ENCODE results near the gene HEPH.
"Not testable (repeated sequence)": the region's sequence is repeated elsewhere in the genome, so short reads cannot be mapped to it uniquely, and the experiment has no call there.

HEPH gene

GRCh38 chrX:66163849-66164411 is at the start of gene HEPH:
TSS of gene HEPH (plus strand) at chrX:66164247. CDS start at chrX:66170571, 6,324 bp downstream.
- Mint-ChIP-seq H3K4me3 (no peak within 1 kb of the TSS), H3K4me1 (no peaks in the 10 kb centered on the region), H3K9me3 (no peaks in the 10 kb centered on the region), H3K27ac (no peak within 1 kb of the TSS), H3K36me3 (no peaks in the 10 kb centered on the region)
- ATAC-seq (no peak), DNase-seq (ENCODE audit: low spot score in 2 of 2) (no peak)

GRCh38 chrX:66118722-66119121 is 45.3 kb upstream of the HEPH start:
- not testable (repeated sequence) for H3K4me3 Mint-ChIP-seq; H3K27ac Mint-ChIP-seq; H3K9me3 Mint-ChIP-seq; H3K4me1 Mint-ChIP-seq; H3K36me3 Mint-ChIP-seq; ATAC-seq; DNase-seq (ENCODE audit: low spot score in 2 of 2)

- H3K9me3 Mint-ChIP-seq, H3K27ac Mint-ChIP-seq: not testable (repeated sequence)
Observed at GRCh38 chrX:66121354-66121753, 42.7 kb upstream of the HEPH start.

GRCh38 chrX:66126662-66127061 is 37.4 kb upstream of the HEPH start:
- ATAC-seq, result no peak
- Mint-ChIP-seq H3K4me1 (no peaks in the 10 kb centered on the region), H3K4me3 (no peak overlapping the region), H3K36me3 (no peaks in the 10 kb centered on the region), H3K27ac (no peak overlapping the region), H3K9me3 (peaks cover 6% of the 10 kb centered on the region)
- no peak for DNase-seq (ENCODE audit: low spot score in 2 of 2)

More at GRCh38 chrX:66121354-66121753, 42.7 kb upstream of the HEPH start:
- not testable (repeated sequence) for H3K4me1 Mint-ChIP-seq; ATAC-seq; DNase-seq (ENCODE audit: low spot score in 2 of 2); H3K4me3 Mint-ChIP-seq; H3K36me3 Mint-ChIP-seq

- Mint-ChIP-seq H3K27ac (no peak overlapping the region), H3K4me1 (no peaks in the 10 kb centered on the region), H3K9me3 (no peaks in the 10 kb centered on the region), H3K4me3 (no peak overlapping the region), H3K36me3 (no peaks in the 10 kb centered on the region)
- no peak for DNase-seq (ENCODE audit: low spot score in 2 of 2)
- ATAC-seq, result no peak
Observed at GRCh38 chrX:66130469-66130868, 33.6 kb upstream of the HEPH start.

GRCh38 chrX:66135284-66135683 is 28.8 kb upstream of the HEPH start:
- not testable (repeated sequence) for H3K27ac Mint-ChIP-seq; H3K4me1 Mint-ChIP-seq; ATAC-seq; DNase-seq (ENCODE audit: low spot score in 2 of 2); H3K36me3 Mint-ChIP-seq; H3K4me3 Mint-ChIP-seq; H3K9me3 Mint-ChIP-seq

GRCh38 chrX:66142351-66142750 is 21.7 kb upstream of the HEPH start:
- DNase-seq (ENCODE audit: low spot score in 2 of 2), result no peak
- no peak for ATAC-seq
- H3K27ac Mint-ChIP-seq, result no peak overlapping the region

GRCh38 chrX:66144258-66144657 is 19.8 kb upstream of the HEPH start:
- ATAC-seq (no peak), DNase-seq (ENCODE audit: low spot score in 2 of 2) (no peak)
- Mint-ChIP-seq H3K4me3 (no peak overlapping the region), H3K36me3 (no peaks in the 10 kb centered on the region), H3K27ac (no peak overlapping the region), H3K9me3 (no peaks in the 10 kb centered on the region), H3K4me1 (no peaks in the 10 kb centered on the region)

More at GRCh38 chrX:66142351-66142750, 21.7 kb upstream of the HEPH start:
- H3K4me3 Mint-ChIP-seq, result no peak overlapping the region
- H3K4me1 Mint-ChIP-seq, result no peaks in the 10 kb centered on the region
- H3K36me3 Mint-ChIP-seq, result no peaks in the 10 kb centered on the region
- H3K9me3 Mint-ChIP-seq, result no peaks in the 10 kb centered on the region

- no peaks in the 10 kb centered on the region for H3K36me3 Mint-ChIP-seq
- H3K4me1 Mint-ChIP-seq, result no peaks in the 10 kb centered on the region
- no peak overlapping the region for H3K4me3 Mint-ChIP-seq
- H3K27ac Mint-ChIP-seq, result no peak overlapping the region
- DNase-seq (ENCODE audit: low spot score in 2 of 2) (no peak), ATAC-seq (no peak)
- H3K9me3 Mint-ChIP-seq, result no peaks in the 10 kb centered on the region
Observed at GRCh38 chrX:66149519-66149918, 14.5 kb upstream of the HEPH start.

GRCh38 chrX:66150163-66150562 is 13.9 kb upstream of the HEPH start:
- H3K27ac Mint-ChIP-seq, result no peak overlapping the region
- no peak overlapping the region for H3K4me3 Mint-ChIP-seq
- no peaks in the 10 kb centered on the region for H3K9me3 Mint-ChIP-seq
- no peak for ATAC-seq
- no peaks in the 10 kb centered on the region for H3K4me1 Mint-ChIP-seq
- no peak for DNase-seq (ENCODE audit: low spot score in 2 of 2)
- H3K36me3 Mint-ChIP-seq, result no peaks in the 10 kb centered on the region

- no peaks in the 10 kb centered on the region for H3K9me3 Mint-ChIP-seq
- ATAC-seq, result no peak
- H3K27ac Mint-ChIP-seq, result no peak overlapping the region
Observed at GRCh38 chrX:66162331-66162822, 1.7 kb upstream of the HEPH start.

GRCh38 chrX:66163447-66163846 is 600 bp upstream of the HEPH start:
- H3K36me3 Mint-ChIP-seq, result no peaks in the 10 kb centered on the region

More at GRCh38 chrX:66162331-66162822, 1.7 kb upstream of the HEPH start:
- Mint-ChIP-seq H3K4me3 (no peak overlapping the region), H3K4me1 (no peaks in the 10 kb centered on the region), H3K36me3 (no peaks in the 10 kb centered on the region)
- DNase-seq (ENCODE audit: low spot score in 2 of 2), result no peak

GRCh38 chrX:66164470-66164869 is 423 bp downstream of the HEPH start:
- Mint-ChIP-seq H3K36me3 (no peaks in the 10 kb centered on the region), H3K4me1 (no peaks in the 10 kb centered on the region), H3K4me3 (no peak overlapping the region), H3K27ac (no peak overlapping the region), H3K9me3 (no peaks in the 10 kb centered on the region)
- DNase-seq (ENCODE audit: low spot score in 2 of 2) (no peak), ATAC-seq (no peak)

More at GRCh38 chrX:66163447-66163846, 600 bp upstream of the HEPH start:
- Mint-ChIP-seq H3K4me1 (no peaks in the 10 kb centered on the region), H3K4me3 (no peak overlapping the region), H3K9me3 (no peaks in the 10 kb centered on the region), H3K27ac (no peak overlapping the region)
- DNase-seq (ENCODE audit: low spot score in 2 of 2), result no peak
- no peak for ATAC-seq

GRCh38 chrX:66164931-66165330 is 884 bp downstream of the HEPH start:
- Mint-ChIP-seq H3K9me3 (no peaks in the 10 kb centered on the region), H3K4me1 (no peaks in the 10 kb centered on the region), H3K36me3 (no peaks in the 10 kb centered on the region), H3K27ac (no peak overlapping the region), H3K4me3 (no peak overlapping the region)
- DNase-seq (ENCODE audit: low spot score in 2 of 2) (no peak), ATAC-seq (no peak)

- ATAC-seq (no peak), DNase-seq (ENCODE audit: low spot score in 2 of 2) (no peak)
- Mint-ChIP-seq H3K4me1 (no peaks in the 10 kb centered on the region), H3K36me3 (no peaks in the 10 kb centered on the region), H3K27ac (no peak overlapping the region), H3K9me3 (no peaks in the 10 kb centered on the region), H3K4me3 (no peak overlapping the region)
Observed at GRCh38 chrX:66166671-66167070, 2.6 kb downstream of the HEPH start.

GRCh38 chrX:66167431-66167830 is 3.4 kb downstream of the HEPH start:
- H3K36me3 Mint-ChIP-seq, result no peaks in the 10 kb centered on the region
- H3K4me1 Mint-ChIP-seq, result no peaks in the 10 kb centered on the region
- ATAC-seq (no peak), DNase-seq (ENCODE audit: low spot score in 2 of 2) (no peak)
- H3K9me3 Mint-ChIP-seq, result no peaks in the 10 kb centered on the region
- no peak overlapping the region for H3K27ac Mint-ChIP-seq
- H3K4me3 Mint-ChIP-seq, result no peak overlapping the region

- Mint-ChIP-seq H3K9me3 (peaks cover 7% of the 10 kb centered on the region), H3K27ac (no peak overlapping the region), H3K36me3 (no peaks in the 10 kb centered on the region), H3K4me3 (no peak overlapping the region), H3K4me1 (no peaks in the 10 kb centered on the region)
- no peak for DNase-seq (ENCODE audit: low spot score in 2 of 2)
- ATAC-seq, result no peak
Observed at GRCh38 chrX:66176134-66176533, 12.1 kb downstream of the HEPH start.

Measured in stimulated activated effector memory CD8-positive, alpha-beta T cell treated with anti-CD3 and anti-CD28 coated beads, Interleukin-12 subunit alpha, Interleukin-12 subunit beta, amount 100 ng/mL, for 72 hours (primary cell).